A549 (cell line): ENCODE data around the gene ATP8B4. TPM values are rescaled to one million over a fixed set of nuclear protein-coding genes. Genes with fewer than 3 reads are reported as not detected.

Experiments used
- ATAC-seq, 2 experiments: fragments of 200-7000 bp in 1 of 2; fragments of >200 bp in 1 of 2; cut with Nextera tagmentation in 1 of 2; cut with Tn5 transposase in 1 of 2; 3 replicates each; pipeline versions ENCODE4 v1.8.0 to v1.9.1; 2018 to 2020; ENCODE audit warnings: mild to moderate bottlenecking in 1 of 2, moderate library complexity in 1 of 2
- CTCF ChIA-PET: fragments of 300-600 bp; sonication (Branson Sonifier 250); formaldehyde crosslinking; extraction: SDS; loops from one replicate; lab custom pipeline; 2021; ENCODE audit warnings: antibody characterized with exemption, inconsistent platforms; lab: Yijun Ruan, JAX
- POLR2A ChIA-PET: fragments of 350-600 bp; formaldehyde crosslinking; extraction: SDS; loops from one replicate; lab custom pipeline; 2021; ENCODE audit warnings: antibody characterized with exemption, inconsistent platforms; lab: Yijun Ruan, JAX
- DNase-seq, 2 experiments: peaks; one replicate each; pipeline versions ENCODE4 v3.0.0 to v3.0.0-alpha.2; 2011 to 2016; ENCODE audit warnings: low read depth in 1 of 2, low spot score in 1 of 2
- FAIRE-seq: peaks from 2 replicates; lab custom pipeline; 2011; peaks lifted over from hg19 to GRCh38; lab: Jason Lieb, UNC
- H3K27ac ChIP-seq, 2 experiments: fragments of >200 bp; sonication (Bioruptor Twin); formaldehyde crosslinking; 3 replicates each; pipeline ENCODE4 v1.5.1; 2016 to 2017
- H3K4me1 ChIP-seq: fragments of >200 bp; sonication (Bioruptor Twin); formaldehyde crosslinking; 3 replicates; pipeline ENCODE4 v1.6.1; 2016
- H3K4me2 ChIP-seq: fragments of >200 bp; sonication (Bioruptor Twin); formaldehyde crosslinking; 3 replicates; pipeline ENCODE4 v1.6.1; 2016
- H3K4me3 ChIP-seq: fragments of >200 bp; sonication (Bioruptor Twin); formaldehyde crosslinking; 3 replicates; pipeline ENCODE4 v1.5.1; 2016
- H3K9me3 ChIP-seq: fragments of >200 bp; sonication (Bioruptor Twin); formaldehyde crosslinking; 3 replicates; pipeline ENCODE4 v1.6.1; 2016
- BCL3 ChIP-seq: fragments of >200 bp; sonication (Bioruptor Twin); formaldehyde crosslinking; IDR thresholded peaks from 3 replicates; pipeline ENCODE4 v1.6.1; 2016
- BHLHE40 ChIP-seq: IDR thresholded peaks from 2 replicates; pipeline ENCODE4 v1.6.1; 2012; ENCODE audit warnings: low read depth, low read length, inconsistent platforms
- CEBPB ChIP-seq, 2 experiments: fragments of >200 bp in 1 of 2; sonication (Bioruptor Twin) in 1 of 2; formaldehyde crosslinking in 1 of 2; IDR thresholded peaks; 2 replicates each; pipeline ENCODE4 v1.6.1; 2012 to 2016
- EHF ChIP-seq: fragments of 250-450 bp; sonication (Bioruptor Pico); IDR thresholded peaks from 2 replicates; pipeline ENCODE4 v1.5.0; 2020; ENCODE audit warnings: mild to moderate bottlenecking
- EHMT2 ChIP-seq: fragments of 200-600 bp; sonication (generic); IDR thresholded peaks from 2 replicates; pipeline ENCODE4 v1.6.1; 2016; ENCODE audit warnings: antibody characterized with exemption, low read depth, mild to moderate bottlenecking, moderate library complexity
- EP300 ChIP-seq, 2 experiments: fragments of >200 bp; sonication (Bioruptor Twin); formaldehyde crosslinking; IDR thresholded peaks; 2 replicates in 1 of 2; 3 replicates in 1 of 2; pipeline ENCODE4 v1.6.1; 2016 to 2017
- FOSL2 ChIP-seq, 2 experiments: fragments of 450-650 bp in 1 of 2; fragments of >200 bp in 1 of 2; sonication (Bioruptor Twin) in 1 of 2; formaldehyde crosslinking; IDR thresholded peaks; 2 replicates each; pipeline versions ENCODE4 v1.5.0 to v1.6.1; 2016 to 2020; ENCODE audit warnings: mild to moderate bottlenecking in 1 of 2, moderate library complexity in 1 of 2
- GATA3 ChIP-seq: IDR thresholded peaks from 2 replicates; pipeline ENCODE4 v1.6.1; 2012; ENCODE audit warnings: borderline replicate concordance
- HES2 ChIP-seq: fragments of >200 bp; sonication (Bioruptor Twin); formaldehyde crosslinking; IDR thresholded peaks from 2 replicates; pipeline ENCODE4 v1.6.1; 2016
- HMGXB4 ChIP-seq: fragments of 250-450 bp; sonication (Bioruptor Pico); IDR thresholded peaks from 2 replicates; pipeline ENCODE4 v1.5.0; 2021; ENCODE audit warnings: mild to moderate bottlenecking, moderate library complexity, borderline replicate concordance
- HOXB13 ChIP-seq: fragments of 250-450 bp; sonication (Bioruptor Pico); IDR thresholded peaks from 2 replicates; pipeline ENCODE4 v1.5.0; 2020; ENCODE audit warnings: low read depth, mild to moderate bottlenecking, moderate library complexity
- HOXB5 ChIP-seq: fragments of 250-450 bp; sonication (Bioruptor Pico); IDR thresholded peaks from 2 replicates; pipeline ENCODE4 v1.5.0; 2020; ENCODE audit warnings: mild to moderate bottlenecking, moderate library complexity
- JUN ChIP-seq, 2 experiments: fragments of >200 bp; sonication (Bioruptor Twin); formaldehyde crosslinking; IDR thresholded peaks; 2 replicates in 1 of 2; 3 replicates in 1 of 2; pipeline ENCODE4 v1.6.1; 2016 to 2017
- JUNB ChIP-seq: fragments of >200 bp; sonication (Bioruptor Twin); formaldehyde crosslinking; IDR thresholded peaks from 2 replicates; pipeline ENCODE4 v1.6.1; 2016
- KDM1A ChIP-seq: fragments of 200-600 bp; sonication (generic); IDR thresholded peaks from 2 replicates; pipeline ENCODE4 v1.6.1; 2016; ENCODE audit warnings: low read depth, mild to moderate bottlenecking
- MAFK ChIP-seq: fragments of 450-650 bp; IDR thresholded peaks from 2 replicates; pipeline ENCODE4 v1.6.1; 2014; ENCODE audit not compliant: partially characterized antibody
- POLR2A ChIP-seq: IDR thresholded peaks from 2 replicates; pipeline ENCODE4 v1.6.1; 2012; ENCODE audit warnings: mild to moderate bottlenecking, low read length
- TFCP2L1 ChIP-seq: fragments of 250-450 bp; sonication (Bioruptor Pico); IDR thresholded peaks from 2 replicates; pipeline ENCODE4 v1.5.0; 2021; ENCODE audit warnings: mild to moderate bottlenecking
- ZC3H11A ChIP-seq: fragments of 450-650 bp; IDR thresholded peaks from 2 replicates; pipeline ENCODE4 v1.6.1; 2014; ENCODE audit warnings: antibody characterized with exemption, mild to moderate bottlenecking
- WGBS: methylation state at CpG from one replicate; pipeline ENCODE4 v1.1.6; 2017; ENCODE audit errors: missing lambda C conversion rate; 5-methylcytosine and 5-hydroxymethylcytosine counted together
- polyA plus RNA-seq, 4 experiments: library from polyadenylated mRNA; depleted of rRNA in 3 of 4; stranded (reverse); fragments of >200 nt; fragmentation: RNase III in 1 of 4; extraction: RNeasy Plus Mini Kit Qiagen cat#74134 plus additional on column Dnase treatment in 1 of 4; gene quantifications; 2 replicates in 3 of 4; 3 replicates in 1 of 4; pipeline ENCODE4 v1.2.3, GENCODE V29; 2011 to 2017

ATP8B4 gene
- polyA plus RNA-seq, 2 of the 4 experiments (the other 2 are of a cell fraction) = 0.88 to 1.7 TPM

GRCh38 chr15:49898097-49898496 lies 220.9 kb downstream of the ATP8B4 start:
- ChIA-PET POLR2A (no interaction called here), CTCF (interaction anchor here (0.7 kb wide), 1 partner anchor 236 kb away, joined by 3 read pairs; no protein-coding TSS in a partner anchor)
- TF ChIP-seq EHF (CRISPR knock-in tag) = no peak
- no peak for TF ChIP-seq TFCP2L1 (CRISPR knock-in tag)
- peak; percentile 71 for TF ChIP-seq GATA3
- TF ChIP-seq BCL3 = peak; percentile 56; the same call in 1 of the 3 replicates
- peak; percentile 12; the same call in 1 of the 2 replicates for TF ChIP-seq FOSL2 (IDR thresholded peaks at IDR 0.05)
- peak; percentile 61 for TF ChIP-seq FOSL2 (CRISPR knock-in tag; IDR thresholded peaks at IDR 0.05)
- TF ChIP-seq JUN (IDR thresholded peaks at IDR 0.05) = peak; percentile 25 to 64; a peak in 1 of 5 replicates
- TF ChIP-seq HES2 = peak; percentile 36; the same call in 1 of the 2 replicates
- peak; percentile 50 to 58; a peak in 1 of 4 replicates for TF ChIP-seq CEBPB (IDR thresholded peaks at IDR 0.05)
- peak; percentile 67 for TF ChIP-seq JUNB
- no peak for TF ChIP-seq KDM1A
- no peak for TF ChIP-seq POLR2A
- peak in 1 of 2 experiments; percentile 70; a peak in 1 of 5 replicates for TF ChIP-seq EP300 (IDR thresholded peaks at IDR 0.05)
- no peak overlapping the region for H3K4me3 ChIP-seq
- FAIRE-seq (no peak), ATAC-seq (peak; percentile 52 to 76; a peak in 3 of 6 replicates), DNase-seq (peak in 1 of 2 experiments; percentile 60)
- peak overlapping the region; percentile 22 for H3K4me2 ChIP-seq
- H3K9me3 ChIP-seq = no peaks in the 10 kb centered on the region
- peaks cover 56% of the 10 kb centered on the region for H3K4me1 ChIP-seq
- H3K27ac ChIP-seq = peak overlapping the region; percentile 36 to 44; a peak in 4 of 6 replicates

- H3K4me1 ChIP-seq = peaks cover 32% of the 10 kb centered on the region
- no peak overlapping the region for H3K4me2 ChIP-seq
- H3K27ac ChIP-seq = peak overlapping the region in 1 of 2 experiments; percentile 3; a peak in 2 of 6 replicates
- H3K9me3 ChIP-seq = no peaks in the 10 kb centered on the region
- TF ChIP-seq HOXB5 (CRISPR knock-in tag) (no peak), HOXB13 (no peak), BHLHE40 (no peak), BCL3 (no peak), MAFK (no peak), HMGXB4 (CRISPR knock-in tag) (no peak), FOSL2 (IDR thresholded peaks at IDR 0.05) (no peak), FOSL2 (CRISPR knock-in tag; IDR thresholded peaks at IDR 0.05) (no peak), EHF (CRISPR knock-in tag) (no peak), EHMT2 (no peak), ZC3H11A (no peak)
- no peak for DNase-seq
- WGBS = 77% methylated on average over 6 of the region's 6 CpGs
- no peak overlapping the region for H3K4me3 ChIP-seq
- peak; percentile 61 for FAIRE-seq
- CTCF ChIA-PET = interaction anchor here (0.9 to 2.1 kb wide), 5 partner anchors 8 to 26 kb away, joined by 3 to 8 read pairs (median 3); no protein-coding TSS in a partner anchor
- no peak for ATAC-seq
- POLR2A ChIA-PET = no interaction called here
Observed at GRCh38 chr15:49895347-49896223, 223.4 kb downstream of the ATP8B4 start.
